GM21526 (cell line): Measurements from ENCODE around the gene EVC.

Source experiments
- ATAC-seq: cut with Tn5 transposase; IDR thresholded peaks from one replicate; pipeline ENCODE4 v1.9.1; 2021; ENCODE audit warnings: moderate library complexity; ENCODE audit not compliant: unreplicated experiment, low FRiP score

The EVC gene

DNA sequence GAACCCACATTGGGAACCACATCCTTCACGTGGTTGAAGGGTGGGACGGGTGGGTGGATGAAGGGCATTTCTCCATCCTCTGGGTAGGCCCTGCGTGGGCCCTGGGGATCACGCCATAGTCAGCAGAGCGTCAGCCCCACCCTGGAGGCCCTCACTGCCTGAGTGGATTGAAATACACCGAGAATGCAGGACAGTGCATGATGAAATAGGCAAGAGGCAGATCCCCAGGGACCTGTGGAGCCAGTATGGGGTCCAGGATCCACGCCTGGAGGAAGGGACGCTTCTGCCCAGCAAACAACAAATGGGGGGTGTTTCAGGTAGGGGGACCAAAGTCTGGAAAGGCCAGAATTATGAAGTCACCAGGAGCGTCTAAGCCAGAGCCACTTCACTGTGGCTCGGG lies 19.4 kb downstream of the EVC start:
- no peak for ATAC-seq

DNA sequence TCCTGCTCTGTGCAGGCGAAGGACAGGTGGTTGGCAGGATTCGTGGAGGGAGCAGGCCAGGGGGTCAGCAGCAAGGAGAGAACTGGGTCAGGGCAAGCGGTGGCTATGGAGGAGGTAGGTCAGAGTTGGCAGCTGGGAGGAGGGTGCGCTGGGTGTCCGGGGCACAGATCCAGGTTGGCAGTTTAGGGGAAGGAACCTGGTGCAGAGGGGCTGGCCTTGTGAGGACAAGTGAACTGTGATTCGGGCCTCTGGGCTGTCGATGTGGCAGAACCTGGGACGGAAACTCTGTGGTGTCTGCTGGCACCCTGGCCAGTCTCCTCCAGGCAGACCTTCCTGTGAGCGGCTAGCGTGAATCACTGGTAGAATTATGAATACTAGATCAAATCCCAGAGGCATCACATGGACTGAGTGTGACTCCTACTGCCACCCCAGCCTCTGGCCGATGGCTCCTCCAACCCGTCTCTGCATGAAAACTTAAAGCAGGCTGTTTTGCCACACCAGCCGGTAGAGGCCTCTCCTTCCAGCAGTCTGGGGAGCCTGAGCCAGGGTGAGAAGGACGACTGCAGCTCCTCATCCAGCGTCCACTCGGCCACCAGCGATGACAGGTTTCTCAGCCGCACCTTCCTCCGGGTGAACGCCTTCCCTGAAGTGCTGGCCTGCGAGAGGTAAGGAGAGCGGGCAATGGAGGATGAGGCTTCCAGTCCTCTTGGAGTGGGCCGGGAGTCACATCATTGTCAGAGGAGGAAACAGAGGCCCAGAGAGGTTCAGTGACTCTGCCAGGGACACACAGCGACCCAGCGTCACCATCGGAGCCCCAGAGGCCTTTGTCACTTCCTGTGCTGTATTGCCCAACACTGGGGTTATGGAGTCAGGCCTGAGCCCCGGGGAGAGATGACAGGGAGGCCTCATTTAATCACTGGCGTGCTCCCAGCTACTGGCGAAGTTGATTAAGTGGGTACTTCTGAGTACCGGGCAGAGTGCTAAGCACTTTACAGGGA lies 20.3 kb downstream of the EVC start:
- ATAC-seq, result no peak

DNA sequence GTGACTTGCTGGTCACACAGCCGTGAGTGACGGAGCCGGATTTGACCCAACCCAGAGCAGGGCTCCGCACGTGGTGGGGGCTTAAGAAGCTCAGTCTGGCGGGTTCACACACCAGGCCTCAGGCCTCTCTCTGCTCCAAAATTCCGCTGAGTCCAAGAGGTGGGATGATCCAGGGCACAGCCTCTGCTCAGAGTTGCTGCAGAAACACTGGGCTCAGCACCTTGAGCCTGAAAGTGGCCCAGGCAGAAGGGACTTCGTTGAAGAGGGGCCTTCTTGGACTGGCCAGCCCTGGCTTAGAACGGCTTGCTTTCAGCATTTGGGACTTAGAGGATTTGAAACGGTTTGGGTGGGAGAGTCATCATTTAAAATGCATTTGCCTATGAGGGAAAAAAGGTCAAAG lies 21.2 kb downstream of the EVC start:
- ATAC-seq, result no peak

DNA sequence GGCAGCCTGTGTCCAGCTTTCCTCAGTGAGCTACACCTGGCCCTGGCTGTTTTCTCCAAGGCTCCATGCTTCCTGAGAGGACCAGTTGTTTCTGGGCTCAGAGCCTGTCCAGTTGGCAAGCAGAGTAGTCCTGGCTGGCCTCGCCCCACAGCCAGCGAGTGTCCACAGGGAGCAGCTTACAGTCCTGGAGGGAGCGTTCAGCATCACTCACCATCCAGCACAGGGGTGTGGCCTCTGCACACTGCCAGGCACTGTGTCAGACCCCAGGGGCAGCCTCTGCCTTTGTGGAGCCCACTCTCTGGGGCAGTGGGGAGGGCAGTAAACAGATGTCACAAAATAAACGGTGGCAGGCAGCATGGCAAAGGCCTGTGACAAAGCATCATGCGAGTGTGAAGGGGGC lies 23.9 kb downstream of the EVC start:
- ATAC-seq, result no peak

DNA sequence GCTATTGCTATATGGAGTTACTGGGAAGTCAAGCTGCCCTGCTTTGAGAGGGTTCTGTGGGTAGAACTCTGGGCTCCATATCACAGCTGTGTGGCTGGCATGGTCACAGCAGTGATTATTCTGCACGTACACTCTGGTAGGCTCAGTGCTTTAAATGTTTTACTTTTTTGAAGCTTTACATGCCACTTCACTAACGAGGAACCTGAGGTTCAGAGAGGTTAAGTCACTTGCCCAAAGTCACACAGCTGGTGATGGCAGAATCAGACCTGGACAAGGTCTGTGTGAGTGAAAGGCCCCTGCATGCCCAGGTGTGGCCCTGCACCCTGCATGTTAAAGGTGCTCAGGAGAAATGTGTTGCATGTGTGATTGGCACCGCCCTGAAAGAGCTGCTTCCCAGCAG lies 24.5 kb downstream of the EVC start:
- no peak for ATAC-seq

DNA sequence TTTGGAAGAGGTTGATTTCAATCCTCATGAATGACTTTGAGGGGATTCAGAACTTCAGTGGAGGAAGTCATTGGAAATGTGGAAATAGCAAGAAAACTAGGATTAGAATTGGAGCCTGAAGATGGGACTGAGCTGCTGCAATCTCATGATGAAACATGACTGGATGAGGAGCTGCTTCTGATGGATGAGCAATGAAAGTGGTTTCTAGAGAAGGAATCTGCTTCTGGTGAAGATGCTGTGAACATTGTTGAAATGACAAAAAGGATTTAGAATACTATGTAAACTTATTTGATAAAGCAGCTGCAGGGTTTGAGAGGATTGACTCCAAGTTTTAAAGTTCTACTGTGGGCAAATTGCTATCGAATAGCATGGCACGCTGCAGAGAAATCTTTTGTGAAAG lies 27.1 kb downstream of the EVC start:
- ATAC-seq, result no peak

DNA sequence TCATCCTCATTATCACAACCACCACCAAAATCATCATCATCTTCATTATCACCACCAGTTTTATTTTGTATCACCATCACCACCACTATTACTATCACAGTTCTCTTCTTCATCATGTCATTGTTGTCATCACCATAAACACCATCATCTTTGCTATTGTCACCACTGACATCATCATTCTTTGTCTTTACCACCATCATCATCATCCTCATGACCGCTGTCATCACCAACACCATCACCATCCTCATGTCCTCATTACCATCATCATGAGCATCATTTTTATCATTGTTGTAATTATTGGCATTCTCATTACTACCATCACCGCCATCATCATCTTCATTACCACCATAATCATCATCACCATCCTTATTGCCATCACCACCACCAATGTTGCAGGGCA lies 31.4 kb downstream of the EVC start:
- ATAC-seq, result no peak

DNA sequence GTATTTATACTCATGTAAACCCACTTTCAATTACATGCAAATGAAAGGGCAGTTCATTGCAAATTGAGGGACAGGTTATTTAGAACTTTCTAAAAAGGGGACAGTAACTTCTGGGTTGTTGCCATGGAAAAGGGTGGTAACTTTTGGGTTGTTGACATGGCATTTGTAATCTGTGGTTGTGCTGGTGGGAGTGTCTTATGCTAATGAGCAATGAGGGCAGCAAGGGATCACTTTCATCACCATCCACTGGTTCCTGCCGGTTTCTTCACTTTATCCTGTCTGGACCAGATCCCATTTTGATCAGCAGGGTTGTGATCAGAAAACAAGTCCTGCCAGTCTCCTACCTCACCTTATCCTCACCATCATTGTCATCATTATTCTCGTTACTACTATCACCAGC lies 32.0 kb downstream of the EVC start:
- ATAC-seq, result no peak

DNA sequence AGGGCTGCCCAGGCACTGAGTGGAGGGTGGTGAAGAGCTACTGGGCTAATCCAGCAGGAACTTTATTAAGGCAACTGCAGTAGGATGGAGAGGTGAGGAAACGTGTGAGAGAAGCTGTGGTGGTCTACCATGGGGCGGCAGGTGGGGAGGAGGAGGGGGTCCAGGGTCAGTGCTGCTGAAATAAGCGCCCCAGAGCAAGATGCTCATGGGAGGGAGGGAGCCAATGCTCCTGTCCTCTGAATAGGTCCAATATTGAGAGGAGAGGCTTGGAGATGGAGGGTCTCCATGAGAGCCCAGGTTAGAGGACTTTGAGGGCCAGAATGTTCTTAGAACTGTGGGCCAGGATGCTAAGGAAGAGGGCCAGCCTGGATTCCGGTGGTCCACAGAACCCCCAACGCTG lies 35.2 kb downstream of the EVC start:
- no peak for ATAC-seq

DNA sequence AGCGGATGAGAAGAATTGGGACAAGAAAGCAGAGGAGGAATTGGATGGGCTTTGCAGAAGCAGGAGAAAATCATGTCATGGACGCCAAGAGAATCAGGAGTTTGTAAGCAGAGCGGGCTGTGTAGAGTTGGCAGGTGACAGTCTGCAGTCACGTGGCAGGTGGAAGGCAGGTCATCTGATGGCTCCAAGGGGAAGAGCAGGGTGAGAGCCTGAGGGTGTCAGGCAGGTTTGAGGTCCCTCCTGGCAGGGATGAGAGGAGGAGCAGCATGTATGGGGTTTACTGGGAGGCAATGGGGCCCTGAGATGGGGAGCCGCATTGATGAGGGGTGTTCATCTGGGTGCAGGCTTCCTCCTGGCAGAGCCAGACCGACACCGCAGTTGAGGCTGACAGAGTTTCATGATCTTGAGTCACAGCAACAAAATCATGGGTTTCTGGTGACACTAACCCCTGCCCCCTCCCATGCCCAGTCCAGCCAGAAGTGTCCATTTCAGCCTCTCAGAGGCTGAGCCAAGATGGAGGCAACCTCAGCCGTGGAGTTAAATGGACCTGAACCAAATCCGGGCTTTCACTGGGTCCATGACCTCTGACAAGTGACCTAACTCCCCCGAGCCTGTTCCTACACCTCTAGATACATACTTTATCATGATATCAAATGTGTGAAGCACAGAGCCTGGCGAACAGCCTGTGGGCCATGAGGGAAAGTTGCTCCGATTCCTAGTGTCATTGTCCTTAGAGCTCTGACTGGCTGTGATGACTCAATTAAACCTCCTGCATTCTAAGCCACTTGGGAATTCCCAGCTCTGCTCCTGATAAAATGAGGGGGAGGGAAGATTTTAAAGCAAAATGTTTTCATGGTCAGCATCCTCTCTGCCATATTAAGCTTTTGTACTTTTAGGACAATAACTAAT lies 36.1 kb downstream of the EVC start:
- ATAC-seq, result no peak

DNA sequence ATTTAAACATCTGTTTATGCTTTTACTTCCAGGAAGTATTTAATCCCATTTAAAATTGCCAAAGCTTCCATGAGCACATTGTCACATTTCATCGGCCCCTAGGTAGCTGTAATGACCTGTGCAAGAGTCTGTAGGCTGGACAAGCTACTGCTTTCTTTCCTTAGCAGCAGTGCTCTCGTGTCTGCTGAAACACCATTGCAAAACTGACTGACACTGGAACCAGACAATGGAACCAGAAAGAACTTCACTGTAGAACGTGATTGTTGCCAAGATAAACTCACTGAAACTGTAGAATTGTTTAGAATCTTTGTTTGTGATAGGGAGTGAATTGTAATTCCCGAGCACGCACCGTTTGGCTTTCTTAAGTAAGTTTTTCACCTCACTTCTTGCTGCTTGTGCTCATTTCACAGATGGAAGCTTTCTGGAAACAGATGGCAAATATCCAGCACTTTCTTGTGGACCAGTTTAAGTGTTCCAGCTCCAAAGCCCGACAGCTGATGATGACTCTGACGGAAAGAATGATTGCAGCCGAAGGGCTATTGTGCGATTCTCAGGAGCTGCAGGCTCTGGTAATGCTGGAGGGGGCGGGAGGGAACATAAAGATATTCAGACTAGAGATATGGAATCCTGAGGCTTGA lies 36.9 kb downstream of the EVC start:
- ATAC-seq, result no peak

DNA sequence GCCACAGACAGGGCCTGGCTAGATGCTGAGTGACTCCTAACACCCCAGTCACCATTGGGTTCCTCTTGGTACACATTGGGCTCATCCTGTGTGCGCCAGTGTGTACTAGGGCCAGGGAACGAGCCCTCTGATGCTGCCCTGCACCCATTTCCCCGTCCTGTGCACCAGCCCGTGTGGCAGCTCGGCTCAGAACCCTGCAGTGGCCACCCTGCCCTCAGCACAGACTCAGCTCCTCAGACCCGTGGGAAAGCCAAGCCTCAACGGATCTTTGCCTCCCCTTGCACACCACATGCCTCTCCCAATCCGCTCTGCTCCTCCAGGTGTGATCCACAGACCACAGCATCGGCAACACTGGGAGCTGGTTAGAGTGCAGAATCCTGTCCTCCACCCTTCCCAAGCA lies 38.6 kb downstream of the EVC start:
- ATAC-seq, result no peak

DNA sequence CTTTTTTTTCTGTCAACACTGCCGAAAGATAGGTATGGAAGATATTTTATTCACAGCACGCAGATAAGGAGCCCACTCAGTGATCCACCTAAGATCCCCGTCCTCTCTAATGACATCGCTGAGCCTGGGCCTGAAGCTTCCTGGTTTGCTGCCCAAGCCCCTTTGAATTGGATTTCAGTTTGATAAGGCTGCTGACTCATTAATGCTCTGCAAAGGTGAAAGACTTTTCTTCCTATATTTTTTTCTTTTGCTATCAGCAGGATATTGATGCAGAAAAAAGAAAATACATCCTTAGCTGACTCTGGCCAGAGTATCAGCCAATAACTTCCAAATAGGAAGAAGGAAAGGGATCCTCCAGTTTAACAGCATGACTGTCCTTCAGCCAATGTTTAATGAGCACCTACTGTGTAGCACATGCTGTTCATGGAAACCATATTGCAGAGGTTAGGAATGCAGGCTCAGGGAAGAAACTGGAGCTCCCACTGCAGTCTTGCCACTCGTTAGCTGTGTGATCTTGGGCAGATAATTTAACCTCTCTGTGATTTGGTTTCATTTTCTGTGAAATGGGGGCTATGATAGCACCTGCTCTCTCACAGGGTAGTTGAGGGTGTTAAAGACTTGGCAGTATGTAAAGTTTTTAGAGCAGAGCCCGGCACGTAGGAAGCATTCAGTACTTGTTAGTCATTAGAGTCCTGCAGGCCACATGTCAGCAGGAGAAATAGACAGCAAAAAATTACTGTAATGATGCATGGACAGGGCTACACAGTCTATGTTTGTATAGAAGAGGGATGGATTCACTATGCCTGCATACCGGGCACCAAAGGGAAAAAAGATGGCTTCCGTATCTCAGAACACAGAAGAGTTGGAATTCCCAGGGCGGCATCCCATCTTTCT lies 39.3 kb downstream of the EVC start:
- ATAC-seq, result no peak

DNA sequence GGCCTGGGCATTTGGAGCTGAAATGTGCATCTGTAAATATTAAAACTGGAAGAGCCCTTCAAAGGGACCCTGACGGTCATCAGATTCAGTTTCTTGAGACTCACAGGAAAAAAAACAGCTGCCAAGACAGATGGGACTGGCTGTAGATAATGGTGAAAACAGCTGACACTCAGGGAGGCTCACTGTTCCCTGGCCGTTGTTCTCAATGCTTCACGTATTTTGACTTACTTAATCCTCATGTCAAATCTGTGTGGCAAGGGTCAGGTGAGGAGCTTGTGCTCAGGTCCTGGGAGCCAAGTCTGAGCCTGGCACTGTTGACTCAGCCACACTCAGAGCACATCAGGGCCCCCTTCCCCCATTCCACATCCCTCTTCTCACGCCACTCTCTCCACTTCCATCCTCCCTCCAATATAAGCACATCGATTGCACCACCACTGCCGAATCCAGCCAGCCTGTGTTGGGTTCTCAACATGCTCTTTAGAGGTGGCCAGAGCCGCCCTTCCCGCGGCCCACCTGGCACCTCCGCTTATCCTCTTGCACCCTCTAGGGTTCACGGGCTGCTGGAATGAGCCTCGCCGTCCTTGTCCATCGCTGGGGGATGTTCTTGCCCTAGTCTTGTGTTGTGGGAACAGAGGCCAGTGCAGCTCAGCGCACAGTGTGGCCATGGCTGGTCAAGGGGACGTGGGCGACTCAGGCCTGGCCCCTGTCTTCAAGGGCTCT lies 40.1 kb downstream of the EVC start:
- no peak for ATAC-seq

DNA sequence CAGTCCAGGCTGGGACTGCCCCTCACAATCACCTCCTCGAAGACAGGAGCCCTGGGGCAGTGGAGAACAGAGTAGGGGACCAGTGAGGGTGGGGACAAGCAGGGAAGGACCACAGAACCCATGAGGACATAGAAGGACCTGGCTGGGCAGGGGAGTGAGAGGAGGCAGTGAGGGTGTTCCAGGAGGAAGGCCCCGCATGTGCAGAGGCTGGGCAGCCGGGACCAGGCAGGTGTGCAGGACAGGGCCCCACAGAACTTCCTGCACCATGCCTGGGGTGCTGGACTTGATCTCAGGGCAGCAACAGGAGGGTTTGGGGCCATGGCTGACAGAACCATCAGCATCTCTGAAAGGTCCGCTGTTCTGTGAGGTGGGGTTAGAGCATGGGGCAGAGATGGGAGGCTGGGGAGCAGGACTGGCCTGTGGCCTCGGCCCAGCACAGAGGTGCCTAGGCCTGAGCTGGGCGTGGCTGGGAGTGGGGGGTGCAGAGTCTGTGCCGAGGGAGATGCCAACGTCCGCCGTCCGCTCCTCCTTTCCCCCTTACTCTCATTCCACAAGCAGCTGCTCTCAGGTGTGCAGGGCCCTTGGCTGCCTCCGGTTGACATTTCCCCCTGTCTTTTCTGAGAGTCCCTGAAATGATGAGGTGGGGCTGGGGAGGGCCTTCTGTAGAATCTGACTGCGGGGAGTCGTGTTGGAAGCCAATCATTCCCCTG lies 40.8 kb downstream of the EVC start:
- ATAC-seq, result no peak

DNA sequence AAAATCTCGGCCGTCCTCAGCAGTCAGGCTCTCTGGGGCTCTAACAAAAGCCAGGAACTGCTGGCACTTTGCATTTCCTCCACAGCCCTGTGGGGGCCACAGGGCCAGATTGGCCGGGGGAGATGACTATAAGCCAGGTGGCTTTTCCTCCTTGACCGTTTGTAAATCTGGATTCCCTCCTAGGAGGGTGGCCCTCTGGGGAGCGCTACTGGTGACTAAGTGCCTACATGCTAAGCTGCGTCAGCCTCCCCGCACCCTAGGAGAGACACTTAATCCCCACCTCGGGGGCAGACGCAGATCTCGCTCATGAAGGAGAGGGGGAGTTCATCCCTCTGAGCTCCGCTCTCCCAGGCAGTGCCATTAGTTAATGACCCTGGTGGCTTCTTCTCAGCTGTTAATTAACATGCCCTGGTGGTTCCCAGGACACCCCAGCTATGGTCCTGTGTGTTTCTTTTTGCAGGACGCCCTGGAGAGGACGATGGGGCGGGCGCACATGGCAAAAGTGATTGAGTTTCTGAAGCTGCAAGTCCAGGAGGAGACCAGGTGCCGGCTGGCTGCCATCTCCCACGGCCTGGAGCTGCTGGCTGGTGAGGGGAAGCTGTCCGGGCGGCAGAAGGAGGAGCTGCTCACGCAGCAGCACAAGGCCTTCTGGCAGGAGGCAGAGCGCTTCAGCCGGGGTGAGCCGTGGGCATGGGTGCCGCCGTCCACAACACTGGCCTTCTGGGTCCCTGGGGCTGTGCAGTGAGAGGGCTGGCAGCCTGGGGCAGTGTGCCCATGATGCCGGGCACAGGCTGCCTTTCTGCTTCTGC lies 41.6 kb downstream of the EVC start:
- ATAC-seq, result no peak

DNA sequence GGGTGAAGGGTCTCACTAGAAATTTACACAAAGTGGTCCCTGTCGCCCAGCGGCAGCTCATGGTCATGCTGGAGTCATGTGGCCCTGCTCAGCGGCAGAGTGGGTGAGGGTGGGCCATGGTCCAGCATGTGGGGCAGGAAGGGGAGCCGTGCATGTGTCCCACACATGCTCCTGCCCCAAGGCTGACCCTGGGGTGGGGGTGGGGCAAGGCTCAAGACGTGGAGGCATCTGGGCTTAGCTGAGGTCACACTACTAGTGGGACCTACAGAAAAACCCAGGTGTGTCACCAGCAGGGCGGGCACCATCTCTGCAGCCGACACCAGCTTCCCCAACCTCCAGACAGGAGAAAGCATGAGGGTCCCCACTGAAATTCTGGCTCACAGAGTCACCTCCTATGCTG lies 42.4 kb downstream of the EVC start:
- no peak for ATAC-seq
